ENCODE measurements around the gene CDK15.
"Not testable (repeated sequence)": the region's sequence is repeated elsewhere in the genome, so short reads cannot be mapped to it uniquely, and the experiment has no call there.

CDK15 gene

GRCh38 chr2:201790989-201791388, 15.3 kb upstream of the CDK15 start:
- no peak for DNase-seq

GRCh38 chr2:201793631-201794030, 12.7 kb upstream of the CDK15 start:
- DNase-seq: no peak

GRCh38 chr2:201794294-201794693, 12.0 kb upstream of the CDK15 start:
- DNase-seq: no peak

GRCh38 chr2:201795607-201796477, 10.5 kb upstream of the CDK15 start:
- no peak for DNase-seq

- DNase-seq: no peak
Observed at GRCh38 chr2:201796478-201796865, 9.9 kb upstream of the CDK15 start.

GRCh38 chr2:201797175-201797840, 9.0 kb upstream of the CDK15 start:
- no peak for DNase-seq

- DNase-seq: no peak
Observed at GRCh38 chr2:201798252-201798913, 8.0 kb upstream of the CDK15 start.

- not testable (repeated sequence) for DNase-seq
Observed at GRCh38 chr2:201798914-201799285, 7.4 kb upstream of the CDK15 start.

GRCh38 chr2:201807452-201807999, 1.2 kb downstream of the CDK15 start:
- DNase-seq: no peak

GRCh38 chr2:201808027-201808426, 1.7 kb downstream of the CDK15 start:
- no peak for DNase-seq

GRCh38 chr2:201809633-201810032, 3.3 kb downstream of the CDK15 start:
- DNase-seq: no peak

- DNase-seq: not testable (repeated sequence)
Observed at GRCh38 chr2:201810604-201811003, 4.3 kb downstream of the CDK15 start.

GRCh38 chr2:201813996-201814760, 7.8 kb downstream of the CDK15 start:
- no peak for DNase-seq

- DNase-seq: no peak
Observed at GRCh38 chr2:201816657-201817575, 10.6 kb downstream of the CDK15 start.

GRCh38 chr2:201820383-201821007, 14.2 kb downstream of the CDK15 start:
- DNase-seq: no peak

GRCh38 chr2:201821080-201821479, 14.7 kb downstream of the CDK15 start:
- no peak for DNase-seq

GRCh38 chr2:201824212-201824611, 17.9 kb downstream of the CDK15 start:
- no peak for DNase-seq

- DNase-seq: no peak
Observed at GRCh38 chr2:201827621-201828020, 21.3 kb downstream of the CDK15 start.

GRCh38 chr2:201828220-201828619, 21.9 kb downstream of the CDK15 start:
- no peak for DNase-seq

GRCh38 chr2:201830666-201831065, 24.3 kb downstream of the CDK15 start:
- no peak for DNase-seq

GRCh38 chr2:201831469-201831868, 25.1 kb downstream of the CDK15 start:
- DNase-seq: no peak
